AG10803 (cell line): ENCODE measurements around the gene CDK6.

Experiments used
- DNase-seq: peaks from one replicate; pipeline ENCODE4 v3.0.0; 2010; ENCODE audit warnings: low read depth
- H3K4me3 ChIP-seq: 2 replicates; pipeline ENCODE4 v1.5.1; 2011; ENCODE audit warnings: mild to moderate bottlenecking, low read length, control low read depth
- CTCF ChIP-seq: conservative IDR thresholded peaks from 2 replicates; pipeline ENCODE4 v1.5.1; 2011; ENCODE audit warnings: mild to moderate bottlenecking, low read length, control low read depth, inconsistent platforms

Gene CDK6

GRCh38 chr7:92602352-92603088 lies 233.9 kb downstream of the CDK6 start:
- no peak overlapping the region for H3K4me3 ChIP-seq
- DNase-seq = no peak
- no peak for TF ChIP-seq CTCF

GRCh38 chr7:92598310-92598981 lies 237.9 kb downstream of the CDK6 start:
- DNase-seq = no peak
- no peak overlapping the region for H3K4me3 ChIP-seq
- TF ChIP-seq CTCF = no peak

GRCh38 chr7:92595281-92595680 lies 241.1 kb downstream of the CDK6 start:
- peak; percentile 78 for DNase-seq
- no peak overlapping the region for H3K4me3 ChIP-seq
- TF ChIP-seq CTCF = no peak

- no peak for DNase-seq
- no peak overlapping the region for H3K4me3 ChIP-seq
- TF ChIP-seq CTCF = no peak
Observed at GRCh38 chr7:92594746-92595145, 241.6 kb downstream of the CDK6 start.

GRCh38 chr7:92590711-92591310 lies 245.6 kb downstream of the CDK6 start:
- TF ChIP-seq CTCF = no peak
- no peak for DNase-seq
- H3K4me3 ChIP-seq = peak overlapping the region; percentile 74

GRCh38 chr7:92589056-92589455 lies 247.3 kb downstream of the CDK6 start:
- no peak for TF ChIP-seq CTCF
- no peak for DNase-seq

More at GRCh38 chr7:92589056-92589455, 247.3 kb downstream of the CDK6 start:
- H3K4me3 ChIP-seq = peak overlapping the region; percentile 74
